Measurements from ENCODE around the gene DEFB129. TPM values are rescaled to one million over a fixed set of nuclear protein-coding genes. Genes with fewer than 3 reads are reported as not detected.

The DEFB129 gene
- total RNA-seq, 1 experiment from 2014 or later, result not detected

GRCh38 chr20:276620-277495 is 49.8 kb downstream of the DEFB129 start (continued):
- TF ChIP-seq ZSCAN18 (CRISPR knock-in tag; IDR thresholded peaks at IDR 0.05) (no peak), GABPB1 (CRISPR knock-in tag; IDR thresholded peaks at IDR 0.05) (no peak), MXD4 (CRISPR knock-in tag; IDR thresholded peaks at IDR 0.05; ENCODE audit: borderline replicate concordance) (no peak), CREB1 (CRISPR knock-in tag; IDR thresholded peaks at IDR 0.05) (no peak), ETV6 (CRISPR knock-in tag; IDR thresholded peaks at IDR 0.05) (no peak), TEAD4 (CRISPR knock-in tag; IDR thresholded peaks at IDR 0.05) (no peak), ZNF416 (CRISPR knock-in tag; IDR thresholded peaks at IDR 0.05) (no peak), GRHL2 (CRISPR knock-in tag; IDR thresholded peaks at IDR 0.05; ENCODE audit: insufficient replicate concordance, severe bottlenecking) (no peak), STAT6 (CRISPR knock-in tag; conservative IDR thresholded peaks at IDR 0.05; ENCODE audit: low read depth) (no peak), MYBL2 (CRISPR knock-in tag; IDR thresholded peaks at IDR 0.05) (no peak), ZNF232 (CRISPR knock-in tag; IDR thresholded peaks at IDR 0.05) (no peak)
- TF ChIP-seq, protein P1, sequence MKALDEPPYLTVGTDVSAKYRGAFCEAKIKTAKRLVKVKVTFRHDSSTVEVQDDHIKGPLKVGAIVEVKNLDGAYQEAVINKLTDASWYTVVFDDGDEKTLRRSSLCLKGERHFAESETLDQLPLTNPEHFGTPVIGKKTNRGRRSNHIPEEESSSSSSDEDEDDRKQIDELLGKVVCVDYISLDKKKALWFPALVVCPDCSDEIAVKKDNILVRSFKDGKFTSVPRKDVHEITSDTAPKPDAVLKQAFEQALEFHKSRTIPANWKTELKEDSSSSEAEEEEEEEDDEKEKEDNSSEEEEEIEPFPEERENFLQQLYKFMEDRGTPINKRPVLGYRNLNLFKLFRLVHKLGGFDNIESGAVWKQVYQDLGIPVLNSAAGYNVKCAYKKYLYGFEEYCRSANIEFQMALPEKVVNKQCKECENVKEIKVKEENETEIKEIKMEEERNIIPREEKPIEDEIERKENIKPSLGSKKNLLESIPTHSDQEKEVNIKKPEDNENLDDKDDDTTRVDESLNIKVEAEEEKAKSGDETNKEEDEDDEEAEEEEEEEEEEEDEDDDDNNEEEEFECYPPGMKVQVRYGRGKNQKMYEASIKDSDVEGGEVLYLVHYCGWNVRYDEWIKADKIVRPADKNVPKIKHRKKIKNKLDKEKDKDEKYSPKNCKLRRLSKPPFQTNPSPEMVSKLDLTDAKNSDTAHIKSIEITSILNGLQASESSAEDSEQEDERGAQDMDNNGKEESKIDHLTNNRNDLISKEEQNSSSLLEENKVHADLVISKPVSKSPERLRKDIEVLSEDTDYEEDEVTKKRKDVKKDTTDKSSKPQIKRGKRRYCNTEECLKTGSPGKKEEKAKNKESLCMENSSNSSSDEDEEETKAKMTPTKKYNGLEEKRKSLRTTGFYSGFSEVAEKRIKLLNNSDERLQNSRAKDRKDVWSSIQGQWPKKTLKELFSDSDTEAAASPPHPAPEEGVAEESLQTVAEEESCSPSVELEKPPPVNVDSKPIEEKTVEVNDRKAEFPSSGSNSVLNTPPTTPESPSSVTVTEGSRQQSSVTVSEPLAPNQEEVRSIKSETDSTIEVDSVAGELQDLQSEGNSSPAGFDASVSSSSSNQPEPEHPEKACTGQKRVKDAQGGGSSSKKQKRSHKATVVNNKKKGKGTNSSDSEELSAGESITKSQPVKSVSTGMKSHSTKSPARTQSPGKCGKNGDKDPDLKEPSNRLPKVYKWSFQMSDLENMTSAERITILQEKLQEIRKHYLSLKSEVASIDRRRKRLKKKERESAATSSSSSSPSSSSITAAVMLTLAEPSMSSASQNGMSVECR (CRISPR knock-in tag; IDR thresholded peaks at IDR 0.05; ENCODE audit: borderline replicate concordance), result no peak

- Mint-ChIP-seq H3K9me3 (no peaks in the 10 kb centered on the region), H3K4me3 (peak overlapping the region; percentile 31; the same call in 1 of the 2 replicates), H3K27ac (no peak overlapping the region), H3K36me3 (peaks cover 65% of the 10 kb centered on the region), H3K4me1 (peaks cover 13% of the 10 kb centered on the region), H3K27me3 (ENCODE audit: low read depth) (peaks cover 20% of the 10 kb centered on the region)
- POLR2A ChIA-PET, result no interaction called here
- DNase-seq (ENCODE audit: low spot score) (no peak), ATAC-seq (no peak)
- CTCF ChIA-PET, result interaction anchor here (0.8 to 3.3 kb wide), 5 partner anchors 11 to 53 kb away, joined by 3 to 42 read pairs (median 9); partner anchors contain the start of gene SOX12
- TF ChIP-seq FOXP1 (CRISPR knock-in tag; IDR thresholded peaks at IDR 0.05; ENCODE audit: borderline replicate concordance) (no peak), ZNF121 (CRISPR knock-in tag; IDR thresholded peaks at IDR 0.05) (no peak), USF1 (CRISPR knock-in tag; IDR thresholded peaks at IDR 0.05) (no peak), EMX1 (CRISPR knock-in tag; IDR thresholded peaks at IDR 0.05) (no peak), E2F1 (CRISPR knock-in tag; IDR thresholded peaks at IDR 0.05) (no peak), MXD4 (CRISPR knock-in tag; IDR thresholded peaks at IDR 0.05; ENCODE audit: borderline replicate concordance) (no peak), HMGXB4 (CRISPR knock-in tag; IDR thresholded peaks at IDR 0.05) (no peak), GTF2I (CRISPR knock-in tag; conservative IDR thresholded peaks at IDR 0.05) (no peak), ELF4 (CRISPR knock-in tag; IDR thresholded peaks at IDR 0.05; ENCODE audit: low read depth) (no peak)
- TF ChIP-seq, protein P2, sequence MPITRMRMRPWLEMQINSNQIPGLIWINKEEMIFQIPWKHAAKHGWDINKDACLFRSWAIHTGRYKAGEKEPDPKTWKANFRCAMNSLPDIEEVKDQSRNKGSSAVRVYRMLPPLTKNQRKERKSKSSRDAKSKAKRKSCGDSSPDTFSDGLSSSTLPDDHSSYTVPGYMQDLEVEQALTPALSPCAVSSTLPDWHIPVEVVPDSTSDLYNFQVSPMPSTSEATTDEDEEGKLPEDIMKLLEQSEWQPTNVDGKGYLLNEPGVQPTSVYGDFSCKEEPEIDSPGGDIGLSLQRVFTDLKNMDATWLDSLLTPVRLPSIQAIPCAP (CRISPR knock-in tag; IDR thresholded peaks at IDR 0.05), result no peak
- TF ChIP-seq, protein P3, sequence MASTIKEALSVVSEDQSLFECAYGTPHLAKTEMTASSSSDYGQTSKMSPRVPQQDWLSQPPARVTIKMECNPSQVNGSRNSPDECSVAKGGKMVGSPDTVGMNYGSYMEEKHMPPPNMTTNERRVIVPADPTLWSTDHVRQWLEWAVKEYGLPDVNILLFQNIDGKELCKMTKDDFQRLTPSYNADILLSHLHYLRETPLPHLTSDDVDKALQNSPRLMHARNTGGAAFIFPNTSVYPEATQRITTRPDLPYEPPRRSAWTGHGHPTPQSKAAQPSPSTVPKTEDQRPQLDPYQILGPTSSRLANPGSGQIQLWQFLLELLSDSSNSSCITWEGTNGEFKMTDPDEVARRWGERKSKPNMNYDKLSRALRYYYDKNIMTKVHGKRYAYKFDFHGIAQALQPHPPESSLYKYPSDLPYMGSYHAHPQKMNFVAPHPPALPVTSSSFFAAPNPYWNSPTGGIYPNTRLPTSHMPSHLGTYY (CRISPR knock-in tag; IDR thresholded peaks at IDR 0.05), result no peak
Observed at GRCh38 chr20:277496-277781, 50.4 kb downstream of the DEFB129 start.

Measured in WTC11 (cell line).